Measurements from ENCODE around the gene KLK15.
A peak's percentile ranks its signal among the peaks of the same experiment; 100 is the strongest.

KLK15 gene

GRCh38 chr19:50843701-50844221 is 10.4 kb upstream of the KLK15 start:
- no peak overlapping the region for H2AFZ ChIP-seq (ENCODE audit: low read length, unreplicated experiment)
- H3K4me1 ChIP-seq (ENCODE audit: control insufficient read depth, insufficient read depth, low read length, unreplicated experiment) = no peaks in the 10 kb centered on the region
- H3K4me3 ChIP-seq (ENCODE audit: low read depth, low read length) = no peak overlapping the region
- peaks cover 13% of the 10 kb centered on the region; the same call in 1 of the 2 replicates for H3K27me3 ChIP-seq (ENCODE audit: insufficient read depth, low read length)
- no peaks in the 10 kb centered on the region for H3K79me2 ChIP-seq (ENCODE audit: control insufficient read depth, insufficient read depth, low read length, unreplicated experiment)
- no peak overlapping the region for H3K27ac ChIP-seq (ENCODE audit: low read depth, low read length)
- no peaks in the 10 kb centered on the region for H3K36me3 ChIP-seq (ENCODE audit: insufficient read depth, low read length)

- no peak overlapping the region for H3K4me3 ChIP-seq (ENCODE audit: low read depth, low read length)
- H3K36me3 ChIP-seq (ENCODE audit: insufficient read depth, low read length) = no peaks in the 10 kb centered on the region
- no peak overlapping the region for H3K27ac ChIP-seq (ENCODE audit: low read depth, low read length)
- no peaks in the 10 kb centered on the region for H3K79me2 ChIP-seq (ENCODE audit: control insufficient read depth, insufficient read depth, low read length, unreplicated experiment)
- no peaks in the 10 kb centered on the region for H3K4me1 ChIP-seq (ENCODE audit: control insufficient read depth, insufficient read depth, low read length, unreplicated experiment)
- peaks cover 7% of the 10 kb centered on the region; the same call in 1 of the 2 replicates for H3K27me3 ChIP-seq (ENCODE audit: insufficient read depth, low read length)
- H2AFZ ChIP-seq (ENCODE audit: low read length, unreplicated experiment) = no peak overlapping the region
Observed at GRCh38 chr19:50843205-50843604, 9.8 kb upstream of the KLK15 start.

DNA sequence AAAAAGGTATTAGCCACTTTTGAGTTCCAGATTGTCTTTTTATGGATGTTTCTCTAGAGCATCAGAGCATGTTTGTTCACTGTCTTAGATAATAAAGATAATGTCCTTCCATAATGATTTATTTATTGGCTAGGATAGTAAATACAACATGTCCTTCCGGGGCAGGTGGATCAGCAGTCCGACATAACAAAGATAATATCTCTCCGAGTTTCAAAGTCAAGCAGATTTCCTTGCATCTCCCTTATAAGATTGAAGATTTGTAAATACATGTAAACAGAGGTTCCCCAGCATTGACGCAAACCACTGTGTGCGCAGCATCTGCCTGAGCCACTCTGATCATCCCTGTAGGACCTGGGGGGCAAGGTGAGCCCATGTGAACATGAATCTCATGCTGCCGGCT is 8.8 kb upstream of the KLK15 start:
- Histone ChIP-seq H3K27ac (ENCODE audit: low read depth, low read length) (no peak overlapping the region), H3K79me2 (ENCODE audit: control insufficient read depth, insufficient read depth, low read length, unreplicated experiment) (no peaks in the 10 kb centered on the region), H3K36me3 (ENCODE audit: insufficient read depth, low read length) (no peaks in the 10 kb centered on the region), H3K27me3 (ENCODE audit: insufficient read depth, low read length) (peaks cover 6% of the 10 kb centered on the region; the same call in 1 of the 2 replicates), H3K4me1 (ENCODE audit: control insufficient read depth, insufficient read depth, low read length, unreplicated experiment) (no peaks in the 10 kb centered on the region), H3K4me3 (ENCODE audit: low read depth, low read length) (no peak overlapping the region), H2AFZ (ENCODE audit: low read length, unreplicated experiment) (no peak overlapping the region)

GRCh38 chr19:50839712-50840655 is 6.6 kb upstream of the KLK15 start:
- Histone ChIP-seq H3K27me3 (ENCODE audit: insufficient read depth, low read length) (peaks cover 10% of the 10 kb centered on the region), H3K27ac (ENCODE audit: low read depth, low read length) (no peak overlapping the region), H3K4me1 (ENCODE audit: control insufficient read depth, insufficient read depth, low read length, unreplicated experiment) (no peaks in the 10 kb centered on the region), H3K79me2 (ENCODE audit: control insufficient read depth, insufficient read depth, low read length, unreplicated experiment) (no peaks in the 10 kb centered on the region), H3K36me3 (ENCODE audit: insufficient read depth, low read length) (no peaks in the 10 kb centered on the region), H2AFZ (ENCODE audit: low read length, unreplicated experiment) (no peak overlapping the region), H3K4me3 (ENCODE audit: low read depth, low read length) (no peak overlapping the region)

GRCh38 chr19:50838239-50838638 is 4.9 kb upstream of the KLK15 start:
- no peaks in the 10 kb centered on the region for H3K79me2 ChIP-seq (ENCODE audit: control insufficient read depth, insufficient read depth, low read length, unreplicated experiment)
- no peak overlapping the region for H3K27ac ChIP-seq (ENCODE audit: low read depth, low read length)
- H2AFZ ChIP-seq (ENCODE audit: low read length, unreplicated experiment) = no peak overlapping the region
- no peaks in the 10 kb centered on the region for H3K36me3 ChIP-seq (ENCODE audit: insufficient read depth, low read length)
- no peak overlapping the region for H3K4me3 ChIP-seq (ENCODE audit: low read depth, low read length)
- peaks cover 10% of the 10 kb centered on the region for H3K27me3 ChIP-seq (ENCODE audit: insufficient read depth, low read length)
- H3K4me1 ChIP-seq (ENCODE audit: control insufficient read depth, insufficient read depth, low read length, unreplicated experiment) = no peaks in the 10 kb centered on the region

DNA sequence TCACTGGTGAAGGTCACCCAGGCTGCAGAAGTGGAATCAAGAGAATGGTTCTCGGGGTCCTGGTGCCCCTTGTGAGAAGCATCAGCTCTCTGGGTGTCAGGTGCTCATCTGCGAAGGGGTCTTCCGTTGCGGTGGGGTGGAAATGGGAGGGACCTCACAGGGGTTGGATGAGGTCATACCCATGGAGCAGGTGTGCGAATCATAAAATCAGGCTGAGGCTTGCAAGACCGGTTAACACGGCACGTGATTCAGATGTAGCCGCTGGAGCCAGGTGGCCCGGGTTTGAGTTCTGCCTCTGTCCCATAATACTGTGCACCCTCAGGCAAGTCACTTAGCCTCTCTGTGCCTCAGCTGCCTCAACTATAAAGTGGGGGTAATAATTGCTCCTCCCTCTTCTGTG is 3.9 kb upstream of the KLK15 start:
- no peak overlapping the region for H3K4me3 ChIP-seq (ENCODE audit: low read depth, low read length)
- peaks cover 10% of the 10 kb centered on the region for H3K27me3 ChIP-seq (ENCODE audit: insufficient read depth, low read length)
- no peaks in the 10 kb centered on the region for H3K4me1 ChIP-seq (ENCODE audit: control insufficient read depth, insufficient read depth, low read length, unreplicated experiment)
- no peak overlapping the region for H2AFZ ChIP-seq (ENCODE audit: low read length, unreplicated experiment)
- no peaks in the 10 kb centered on the region for H3K36me3 ChIP-seq (ENCODE audit: insufficient read depth, low read length)
- H3K27ac ChIP-seq (ENCODE audit: low read depth, low read length) = no peak overlapping the region
- H3K79me2 ChIP-seq (ENCODE audit: control insufficient read depth, insufficient read depth, low read length, unreplicated experiment) = no peaks in the 10 kb centered on the region

- Histone ChIP-seq H3K4me1 (ENCODE audit: control insufficient read depth, insufficient read depth, low read length, unreplicated experiment) (no peaks in the 10 kb centered on the region), H3K79me2 (ENCODE audit: control insufficient read depth, insufficient read depth, low read length, unreplicated experiment) (no peaks in the 10 kb centered on the region), H3K27me3 (ENCODE audit: insufficient read depth, low read length) (peaks cover 10% of the 10 kb centered on the region), H3K36me3 (ENCODE audit: insufficient read depth, low read length) (no peaks in the 10 kb centered on the region), H3K27ac (ENCODE audit: low read depth, low read length) (no peak overlapping the region), H2AFZ (ENCODE audit: low read length, unreplicated experiment) (no peak overlapping the region), H3K4me3 (ENCODE audit: low read depth, low read length) (peak overlapping the region; percentile 77; the same call in 1 of the 2 replicates)
Observed at GRCh38 chr19:50836543-50837195, 3.3 kb upstream of the KLK15 start.

- Histone ChIP-seq H3K4me1 (ENCODE audit: control insufficient read depth, insufficient read depth, low read length, unreplicated experiment) (no peaks in the 10 kb centered on the region), H3K27ac (ENCODE audit: low read depth, low read length) (no peak overlapping the region), H3K4me3 (ENCODE audit: low read depth, low read length) (peak overlapping the region; percentile 77), H2AFZ (ENCODE audit: low read length, unreplicated experiment) (peak overlapping the region; percentile 82), H3K79me2 (ENCODE audit: control insufficient read depth, insufficient read depth, low read length, unreplicated experiment) (no peaks in the 10 kb centered on the region), H3K27me3 (ENCODE audit: insufficient read depth, low read length) (peaks cover 10% of the 10 kb centered on the region), H3K36me3 (ENCODE audit: insufficient read depth, low read length) (no peaks in the 10 kb centered on the region)
Observed at GRCh38 chr19:50835785-50836542, 2.6 kb upstream of the KLK15 start.

DNA sequence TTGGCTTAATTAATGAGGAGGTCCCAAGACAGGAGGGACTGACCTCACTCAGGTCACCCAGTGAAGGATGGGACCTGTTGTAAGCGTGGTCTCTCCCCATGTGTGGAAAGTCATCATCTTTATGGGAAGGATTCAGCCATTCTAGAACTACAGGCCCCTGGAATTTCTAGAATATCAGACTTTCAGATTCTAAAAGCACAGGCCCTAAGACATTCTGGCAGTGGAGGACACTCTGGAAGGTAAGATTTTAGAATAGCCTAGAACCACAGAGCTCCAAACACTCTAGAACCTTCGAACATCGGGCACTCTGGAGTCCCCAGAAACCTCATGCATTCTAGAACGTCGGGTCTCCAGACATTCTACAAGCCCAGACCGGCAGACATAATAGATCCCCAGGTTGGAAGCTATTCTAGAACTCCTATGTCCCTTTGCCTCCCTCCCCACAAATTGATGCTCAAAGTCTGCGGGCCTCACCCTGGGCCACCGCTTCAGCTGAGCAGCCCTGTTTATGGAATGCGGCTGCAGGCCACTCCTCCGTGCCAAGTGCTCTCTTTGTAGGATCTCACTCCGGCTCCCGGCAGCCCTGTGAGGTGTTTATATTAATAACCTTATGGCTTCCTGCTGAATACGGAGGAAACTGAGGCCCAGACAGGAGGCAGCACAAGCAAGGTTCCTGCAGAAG is 1.9 kb upstream of the KLK15 start:
- Histone ChIP-seq H3K27me3 (ENCODE audit: insufficient read depth, low read length) (peaks cover 10% of the 10 kb centered on the region), H3K79me2 (ENCODE audit: control insufficient read depth, insufficient read depth, low read length, unreplicated experiment) (no peaks in the 10 kb centered on the region), H3K27ac (ENCODE audit: low read depth, low read length) (no peak overlapping the region), H3K4me3 (ENCODE audit: low read depth, low read length) (peak overlapping the region; percentile 77), H3K4me1 (ENCODE audit: control insufficient read depth, insufficient read depth, low read length, unreplicated experiment) (no peaks in the 10 kb centered on the region), H3K36me3 (ENCODE audit: insufficient read depth, low read length) (no peaks in the 10 kb centered on the region), H2AFZ (ENCODE audit: low read length, unreplicated experiment) (peak overlapping the region; percentile 82)

DNA sequence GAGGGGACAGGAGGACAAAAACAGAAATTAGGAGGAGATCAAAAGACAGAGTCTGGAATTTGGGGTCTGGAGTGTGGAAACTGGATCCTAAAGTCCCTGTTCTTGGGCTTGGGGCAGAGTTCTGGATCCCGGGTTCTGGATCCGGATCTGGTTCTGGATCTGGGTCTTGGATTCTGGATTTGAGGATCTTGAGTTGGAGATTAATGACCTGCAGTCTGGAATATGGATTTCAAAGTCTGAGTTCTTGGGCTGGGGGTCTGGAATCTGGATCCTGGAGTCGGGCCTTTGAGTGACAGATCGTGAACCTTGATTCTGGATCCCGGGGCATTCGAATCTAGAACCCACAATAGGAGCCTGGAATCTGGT is 411 bp upstream of the KLK15 start:
- H3K27me3 ChIP-seq (ENCODE audit: insufficient read depth, low read length) = peaks cover 10% of the 10 kb centered on the region
- no peak overlapping the region for H3K4me3 ChIP-seq (ENCODE audit: low read depth, low read length)
- no peaks in the 10 kb centered on the region for H3K4me1 ChIP-seq (ENCODE audit: control insufficient read depth, insufficient read depth, low read length, unreplicated experiment)
- no peak overlapping the region for H3K27ac ChIP-seq (ENCODE audit: low read depth, low read length)
- H2AFZ ChIP-seq (ENCODE audit: low read length, unreplicated experiment) = no peak overlapping the region
- H3K36me3 ChIP-seq (ENCODE audit: insufficient read depth, low read length) = no peaks in the 10 kb centered on the region
- no peaks in the 10 kb centered on the region for H3K79me2 ChIP-seq (ENCODE audit: control insufficient read depth, insufficient read depth, low read length, unreplicated experiment)

Measured in ACC112 (cell line).